ENCODE results near the gene ADPRS. TPM values are rescaled to one million over a fixed set of nuclear protein-coding genes. Genes with fewer than 3 reads are reported as not detected.

The ADPRS gene
- total RNA-seq, 1 experiment from 2014 or later = 30.0 TPM

DNA sequence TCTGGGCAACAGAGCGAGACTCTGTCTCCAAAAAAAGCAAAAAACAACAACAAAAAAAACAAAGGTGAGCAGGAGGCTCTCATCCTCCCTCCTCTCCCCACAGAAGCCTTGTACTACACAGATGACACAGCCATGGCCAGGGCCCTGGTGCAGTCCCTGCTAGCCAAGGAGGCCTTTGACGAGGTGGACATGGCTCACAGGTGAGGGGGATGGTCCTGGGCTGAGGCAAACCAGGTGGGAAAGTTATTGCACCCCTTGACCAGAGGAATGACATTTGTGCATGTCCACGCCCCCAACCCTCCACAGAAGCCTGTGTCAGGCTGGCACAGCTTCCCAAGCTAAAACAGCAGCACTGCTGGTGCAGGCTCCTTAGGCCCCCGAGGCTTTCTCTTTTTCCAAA lies 2.4 kb downstream of the ADPRS start:
- Histone ChIP-seq H3K79me2 (ENCODE audit: low read depth) (peaks cover 27% of the 10 kb centered on the region), H3K27ac (no peak overlapping the region), H3F3A (ENCODE audit: insufficient read depth, low read depth) (peaks cover 20% of the 10 kb centered on the region; the same call in 1 of the 2 replicates), H2AFZ (no peak overlapping the region), H3K36me3 (ENCODE audit: low read depth) (peaks cover 26% of the 10 kb centered on the region), H3K4me3 (no peak overlapping the region), H4K20me1 (ENCODE audit: insufficient read depth) (peaks cover 16% of the 10 kb centered on the region), H3K9me2 (ENCODE audit: insufficient read depth) (no peaks in the 10 kb centered on the region), H3K9me3 (ENCODE audit: insufficient read depth, low read depth) (no peaks in the 10 kb centered on the region), H3K27me3 (ENCODE audit: insufficient read depth, low read depth) (no peaks in the 10 kb centered on the region), H3K4me1 (replicated peaks; ENCODE audit: insufficient read depth) (peaks cover 6% of the 10 kb centered on the region), H3K4me2 (no peak overlapping the region)
- no TSS peak for BruUV-seq (replicated peaks)
- ChIA-PET CTCF (no interaction called here), POLR2A (ENCODE audit: unreplicated experiment) (no interaction called here)
- no peak for DNase-seq
- intact Hi-C loops (cut with micrococcal nuclease; ENCODE audit: unreplicated experiment) = no loop called here
- no peak for TF ChIP-seq EZH2 (IDR thresholded peaks at IDR 0.05; ENCODE audit: low read depth)
- TF ChIP-seq, protein P1, sequence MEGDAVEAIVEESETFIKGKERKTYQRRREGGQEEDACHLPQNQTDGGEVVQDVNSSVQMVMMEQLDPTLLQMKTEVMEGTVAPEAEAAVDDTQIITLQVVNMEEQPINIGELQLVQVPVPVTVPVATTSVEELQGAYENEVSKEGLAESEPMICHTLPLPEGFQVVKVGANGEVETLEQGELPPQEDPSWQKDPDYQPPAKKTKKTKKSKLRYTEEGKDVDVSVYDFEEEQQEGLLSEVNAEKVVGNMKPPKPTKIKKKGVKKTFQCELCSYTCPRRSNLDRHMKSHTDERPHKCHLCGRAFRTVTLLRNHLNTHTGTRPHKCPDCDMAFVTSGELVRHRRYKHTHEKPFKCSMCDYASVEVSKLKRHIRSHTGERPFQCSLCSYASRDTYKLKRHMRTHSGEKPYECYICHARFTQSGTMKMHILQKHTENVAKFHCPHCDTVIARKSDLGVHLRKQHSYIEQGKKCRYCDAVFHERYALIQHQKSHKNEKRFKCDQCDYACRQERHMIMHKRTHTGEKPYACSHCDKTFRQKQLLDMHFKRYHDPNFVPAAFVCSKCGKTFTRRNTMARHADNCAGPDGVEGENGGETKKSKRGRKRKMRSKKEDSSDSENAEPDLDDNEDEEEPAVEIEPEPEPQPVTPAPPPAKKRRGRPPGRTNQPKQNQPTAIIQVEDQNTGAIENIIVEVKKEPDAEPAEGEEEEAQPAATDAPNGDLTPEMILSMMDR (conservative IDR thresholded peaks at IDR 0.05) = no peak

GRCh38 chr1:36091698-36092097 lies 3.0 kb downstream of the ADPRS start:
- ChIA-PET CTCF (interaction anchor here (0.6 kb wide), 1 partner anchor 55 kb away, joined by 3 read pairs; no protein-coding TSS in a partner anchor), POLR2A (ENCODE audit: unreplicated experiment) (no interaction called here)
- no peaks in the 10 kb centered on the region for H3K9me3 ChIP-seq (ENCODE audit: insufficient read depth, low read depth)
- no peak overlapping the region for H3K4me2 ChIP-seq
- peaks cover 6% of the 10 kb centered on the region for H3K4me1 ChIP-seq (replicated peaks; ENCODE audit: insufficient read depth)
- intact Hi-C loops (cut with micrococcal nuclease; ENCODE audit: unreplicated experiment) = no loop called here
- H3K27me3 ChIP-seq (ENCODE audit: insufficient read depth, low read depth) = no peaks in the 10 kb centered on the region
- H3K27ac ChIP-seq = no peak overlapping the region
- peaks cover 27% of the 10 kb centered on the region for H3K79me2 ChIP-seq (ENCODE audit: low read depth)
- H3K9me2 ChIP-seq (ENCODE audit: insufficient read depth) = no peaks in the 10 kb centered on the region
- DNase-seq = no peak
- BruUV-seq (replicated peaks) = no TSS peak
- H4K20me1 ChIP-seq (ENCODE audit: insufficient read depth) = peaks cover 16% of the 10 kb centered on the region
- no peak overlapping the region for H2AFZ ChIP-seq
- H3F3A ChIP-seq (ENCODE audit: insufficient read depth, low read depth) = peaks cover 20% of the 10 kb centered on the region; the same call in 1 of the 2 replicates
- H3K36me3 ChIP-seq (ENCODE audit: low read depth) = peaks cover 26% of the 10 kb centered on the region
- TF ChIP-seq, protein P1 (conservative IDR thresholded peaks at IDR 0.05) = no peak
- TF ChIP-seq EZH2 (IDR thresholded peaks at IDR 0.05; ENCODE audit: low read depth) = no peak
- H3K4me3 ChIP-seq = no peak overlapping the region

DNA sequence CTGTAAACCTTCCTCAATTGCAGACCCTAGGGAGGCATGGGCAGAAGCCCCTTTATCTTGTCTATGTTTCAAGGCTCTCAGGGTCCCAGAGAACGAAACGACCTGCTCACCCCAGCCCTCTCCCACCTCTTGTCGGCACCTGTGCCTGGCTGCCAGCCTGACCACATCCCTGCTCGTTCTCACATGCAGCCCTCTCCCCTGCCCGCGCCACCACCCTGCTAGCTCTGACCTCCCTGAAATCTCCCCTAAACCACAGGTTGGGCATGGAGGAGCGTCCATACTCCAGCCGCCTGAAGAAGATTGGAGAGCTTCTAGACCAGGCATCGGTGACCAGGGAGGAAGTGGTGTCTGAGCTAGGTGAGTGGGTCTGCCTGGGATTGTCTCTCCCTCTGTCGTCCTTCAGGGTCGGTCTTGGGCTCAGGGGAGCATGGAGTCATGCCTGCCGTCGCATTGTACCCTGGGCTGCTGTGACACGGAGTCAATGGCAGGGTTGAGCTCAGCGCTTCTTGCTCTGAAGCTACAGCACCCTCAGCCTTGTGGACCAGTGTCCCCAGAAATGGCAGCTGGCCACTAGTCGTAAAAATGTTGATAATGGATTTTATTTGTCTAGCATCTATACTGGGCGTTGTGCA lies 3.6 kb downstream of the ADPRS start:
- no peaks in the 10 kb centered on the region for H3K9me2 ChIP-seq (ENCODE audit: insufficient read depth)
- H3K4me1 ChIP-seq (replicated peaks; ENCODE audit: insufficient read depth) = peaks cover 6% of the 10 kb centered on the region
- H3K4me3 ChIP-seq = no peak overlapping the region
- TF ChIP-seq EZH2 (IDR thresholded peaks at IDR 0.05; ENCODE audit: low read depth) = no peak
- TF ChIP-seq, protein P1 (conservative IDR thresholded peaks at IDR 0.05) = no peak
- ChIA-PET CTCF (interaction anchor here (0.6 kb wide), 1 partner anchor 54 kb away, joined by 3 read pairs; no protein-coding TSS in a partner anchor), POLR2A (ENCODE audit: unreplicated experiment) (no interaction called here)
- no peak overlapping the region for H3K4me2 ChIP-seq
- H3K79me2 ChIP-seq (ENCODE audit: low read depth) = peaks cover 27% of the 10 kb centered on the region
- H3K36me3 ChIP-seq (ENCODE audit: low read depth) = peaks cover 26% of the 10 kb centered on the region
- peaks cover 16% of the 10 kb centered on the region for H4K20me1 ChIP-seq (ENCODE audit: insufficient read depth)
- H3K27me3 ChIP-seq (ENCODE audit: insufficient read depth, low read depth) = no peaks in the 10 kb centered on the region
- no peaks in the 10 kb centered on the region for H3K9me3 ChIP-seq (ENCODE audit: insufficient read depth, low read depth)
- H2AFZ ChIP-seq = no peak overlapping the region
- H3F3A ChIP-seq (ENCODE audit: insufficient read depth, low read depth) = peaks cover 20% of the 10 kb centered on the region; the same call in 1 of the 2 replicates
- no peak for DNase-seq
- intact Hi-C loops (cut with micrococcal nuclease; ENCODE audit: unreplicated experiment) = no loop called here
- H3K27ac ChIP-seq = no peak overlapping the region
- no TSS peak for BruUV-seq (replicated peaks)
